GM12878 (cell line): ENCODE measurements around the gene S100A10. TPM values are rescaled to one million over a fixed set of nuclear protein-coding genes. Genes with fewer than 3 reads are reported as not detected.

Source experiments
- BHLHE40 ChIP-seq, 2 experiments: fragments of 450-650 bp in 1 of 2; IDR thresholded peaks; 2 replicates each; pipeline ENCODE4 v1.6.1; 2011 to 2017; ENCODE audit warnings: low read depth in 2 of 2, borderline replicate concordance in 1 of 2, improper control_type of control experiment in 1 of 2, low read length in 1 of 2, mild to moderate bottlenecking in 1 of 2
- CEBPZ ChIP-seq: fragments of 150-350 bp; IDR thresholded peaks from 2 replicates; pipeline ENCODE4 v1.6.1; 2016; ENCODE audit warnings: low read depth, low read length
- ETV6 ChIP-seq, 2 experiments: fragments of 450-650 bp in 1 of 2; IDR thresholded peaks in 1 of 2; conservative IDR thresholded peaks in 1 of 2; 2 replicates each; pipeline ENCODE4 v1.6.1; 2014; ENCODE audit warnings: antibody characterized with exemption in 1 of 2, borderline replicate concordance in 1 of 2, low read depth in 1 of 2, mild to moderate bottlenecking in 1 of 2, moderate library complexity in 1 of 2
- MEF2A ChIP-seq: IDR thresholded peaks from 2 replicates; pipeline ENCODE4 v1.6.1; 2011; ENCODE audit warnings: low read depth, mild to moderate bottlenecking, low read length, moderate library complexity; ENCODE audit not compliant: insufficient read depth
- NR2C2 ChIP-seq: IDR thresholded peaks from 2 replicates; pipeline ENCODE4 v1.6.1; 2011; ENCODE audit warnings: borderline replicate concordance, low read depth; ENCODE audit not compliant: control insufficient read depth, insufficient read length
- PBX3 ChIP-seq: IDR thresholded peaks from 2 replicates; pipeline ENCODE4 v1.6.1; 2011; ENCODE audit warnings: mild to moderate bottlenecking, low read depth, low read length, moderate library complexity; ENCODE audit not compliant: insufficient replicate concordance
- PML ChIP-seq: IDR thresholded peaks from 2 replicates; pipeline ENCODE4 v1.6.1; 2012; ENCODE audit warnings: low read length, inconsistent platforms
- SKIL ChIP-seq: fragments of 450-650 bp; IDR thresholded peaks from 2 replicates; pipeline ENCODE4 v1.6.1; 2017; ENCODE audit warnings: mild to moderate bottlenecking, low read depth, inconsistent platforms; ENCODE audit not compliant: poor library complexity, severe bottlenecking
- TARDBP ChIP-seq: IDR thresholded peaks from 2 replicates; pipeline ENCODE4 v1.6.1; 2016; ENCODE audit warnings: borderline replicate concordance
- ZBED1 ChIP-seq: IDR thresholded peaks from 2 replicates; pipeline ENCODE4 v1.6.1; 2016; ENCODE audit warnings: borderline replicate concordance
- ZNF687 ChIP-seq: fragments of 450-650 bp; IDR thresholded peaks from 2 replicates; pipeline ENCODE4 v1.6.1; 2017; ENCODE audit warnings: mild to moderate bottlenecking, moderate library complexity
- polyA plus RNA-seq, 11 experiments: library from polyadenylated mRNA; depleted of rRNA in 4 of 11; unstranded in 6 of 11; stranded (reverse) in 5 of 11; fragments of >200 nt; fragmentation: Nextera tagmentation in 4 of 11; fragmentation: Illumina TruSeq in 1 of 11; extraction: Ambion mirVana in 4 of 11; extraction: Trizol in 1 of 11; gene quantifications; 1 replicate in 1 of 11; 2 replicates in 10 of 11; pipeline versions ENCODE4 v1.2.1 to v1.2.3, GENCODE V29; 2011 to 2016; ENCODE audit warnings: inconsistent platforms in 2 of 11, missing spikeins in 2 of 11, low read depth in 1 of 11
- total RNA-seq, 4 experiments: library from RNA; depleted of rRNA in 3 of 4; stranded (reverse); fragments of >200 nt in 3 of 4; fragmentation: Illumina TruSeq in 1 of 4; extraction: Trizol in 1 of 4; gene quantifications; 2 replicates each; pipeline versions ENCODE4 v1.2.1 to v1.2.3, GENCODE V29; 2013 to 2021

S100A10 gene
- total and polyA plus RNA-seq, 10 of the 15 experiments (the other 5 are each of a cell fraction or from before 2014, with no cell fraction given): 0.18 to 2.8 (median 0.61) TPM; not detected in 2

- TF ChIP-seq CEBPZ: no peak
- no peak for TF ChIP-seq MEF2A
- TF ChIP-seq PBX3: no peak
- no peak for TF ChIP-seq NR2C2
- no peak for TF ChIP-seq SKIL
- TF ChIP-seq ETV6 (conservative IDR thresholded peaks at IDR 0.05 in 1 of 2, IDR thresholded peaks at IDR 0.05 in 1 of 2; ENCODE audit: borderline replicate concordance in 1 of 2, low read depth in 1 of 2): no peak
- no peak for TF ChIP-seq PML
- no peak for TF ChIP-seq ZNF687
- TF ChIP-seq TARDBP: no peak
- TF ChIP-seq ZBED1: no peak
- no peak for TF ChIP-seq BHLHE40 (IDR thresholded peaks at IDR 0.05; ENCODE audit: borderline replicate concordance in 1 of 2, low read depth in 2 of 2, low read length in 1 of 2)
Measured at GRCh38 chr1:152035539-152036266, 42.0 kb upstream of the S100A10 start (continued).
